Measurements from ENCODE around the gene RECQL5. TPM values are rescaled to one million over a fixed set of nuclear protein-coding genes. Genes with fewer than 3 reads are reported as not detected.

The RECQL5 gene
- total and polyA plus RNA-seq, 2 donors (not counting 1 experiment from before 2014, with no cell fraction given), result 58.5 to 70.5 TPM

DNA sequence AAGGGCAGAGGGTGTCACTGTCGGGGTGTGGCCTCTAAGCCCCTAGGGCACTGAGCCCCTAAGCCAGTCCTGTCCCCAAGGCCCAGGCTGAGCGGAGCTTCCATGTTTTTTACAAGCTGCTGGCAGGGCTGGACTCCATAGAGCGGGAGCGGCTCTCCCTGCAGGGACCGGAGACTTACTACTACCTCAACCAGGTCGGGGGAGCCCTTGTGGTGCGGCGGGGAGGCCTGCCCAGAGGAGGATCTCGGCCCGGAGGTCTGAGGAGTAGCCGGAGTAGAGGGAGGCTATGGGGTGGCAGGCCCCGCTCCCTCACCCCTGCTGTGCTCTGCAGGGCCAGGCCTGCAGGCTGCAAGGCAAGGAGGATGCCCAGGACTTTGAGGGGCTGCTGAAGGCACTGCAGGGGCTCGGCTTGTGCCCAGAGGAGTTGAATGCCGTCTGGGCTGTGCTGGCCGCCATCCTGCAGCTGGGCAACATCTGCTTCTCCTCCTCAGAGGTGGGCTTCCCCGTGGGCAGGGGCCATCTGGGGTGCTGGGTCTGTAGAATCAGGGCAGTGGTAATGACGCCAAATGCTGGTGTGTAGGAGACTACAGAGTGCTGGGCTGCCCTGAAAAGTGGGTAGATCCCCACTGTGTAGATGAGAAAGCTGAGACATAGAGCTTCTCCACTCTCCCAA lies 74.5 kb downstream of the RECQL5 start:
- Mint-ChIP-seq H3K4me3 (no peak overlapping the region), H3K4me1 (peaks cover 15% of the 10 kb centered on the region), H3K9me3 (ENCODE audit: insufficient read depth) (no peaks in the 10 kb centered on the region), H3K27me3 (no peaks in the 10 kb centered on the region), H3K27ac (no peak overlapping the region)
- Histone ChIP-seq H4K20me1 (ENCODE audit: control insufficient read depth, insufficient read depth, low read length, poor library complexity, severe bottlenecking) (peaks cover 24% of the 10 kb centered on the region), H3K4me1 (ENCODE audit: control insufficient read depth in 2 of 2, insufficient read depth in 2 of 2, low read length in 2 of 2) (peaks cover 2 to 17% of the 10 kb centered on the region in 2 donors), H3K4me2 (replicated peaks; ENCODE audit: low read depth, low read length, poor library complexity, severe bottlenecking) (no peak overlapping the region), H3K9ac (ENCODE audit: low read length) (no peak overlapping the region), H3K27me3 (replicated peaks in 1 of 4; ENCODE audit: control extremely low read depth in 1 of 4, control insufficient read depth in 3 of 4, insufficient read depth in 4 of 4, low read length in 3 of 4) (no peaks in the 10 kb centered on the region), H2AFZ (ENCODE audit: insufficient read depth, low read depth, low read length, poor library complexity, severe bottlenecking) (no peak overlapping the region), H3K36me3 (replicated peaks in 1 of 2; ENCODE audit: control extremely low read depth in 1 of 2, control insufficient read depth in 1 of 2, extremely low read depth in 1 of 2, insufficient read depth in 2 of 2, low read length in 1 of 2) (peaks cover 0 to 14% of the 10 kb centered on the region in 2 experiments), H3K27ac (ENCODE audit: low read length in 2 of 2) (no peak overlapping the region), H3K79me2 (ENCODE audit: control insufficient read depth, insufficient read depth, low read length) (no peaks in the 10 kb centered on the region), H3K4me3 (ENCODE audit: control extremely low read depth in 1 of 5, extremely low read depth in 1 of 5, insufficient read depth in 1 of 5, low read depth in 2 of 5, low read length in 4 of 5) (no peak overlapping the region), H3K9me3 (ENCODE audit: control extremely low read depth in 1 of 3, control insufficient read depth in 2 of 3, insufficient read depth in 1 of 3, low read length in 2 of 3) (no peaks in the 10 kb centered on the region)
- intact Hi-C loops (cut with micrococcal nuclease), result no loop called here
- no peak for TF ChIP-seq EZH2 (IDR thresholded peaks at IDR 0.05; ENCODE audit: borderline replicate concordance, insufficient read depth, low read depth, low read length, poor library complexity, severe bottlenecking)
- TF ChIP-seq, protein P1, sequence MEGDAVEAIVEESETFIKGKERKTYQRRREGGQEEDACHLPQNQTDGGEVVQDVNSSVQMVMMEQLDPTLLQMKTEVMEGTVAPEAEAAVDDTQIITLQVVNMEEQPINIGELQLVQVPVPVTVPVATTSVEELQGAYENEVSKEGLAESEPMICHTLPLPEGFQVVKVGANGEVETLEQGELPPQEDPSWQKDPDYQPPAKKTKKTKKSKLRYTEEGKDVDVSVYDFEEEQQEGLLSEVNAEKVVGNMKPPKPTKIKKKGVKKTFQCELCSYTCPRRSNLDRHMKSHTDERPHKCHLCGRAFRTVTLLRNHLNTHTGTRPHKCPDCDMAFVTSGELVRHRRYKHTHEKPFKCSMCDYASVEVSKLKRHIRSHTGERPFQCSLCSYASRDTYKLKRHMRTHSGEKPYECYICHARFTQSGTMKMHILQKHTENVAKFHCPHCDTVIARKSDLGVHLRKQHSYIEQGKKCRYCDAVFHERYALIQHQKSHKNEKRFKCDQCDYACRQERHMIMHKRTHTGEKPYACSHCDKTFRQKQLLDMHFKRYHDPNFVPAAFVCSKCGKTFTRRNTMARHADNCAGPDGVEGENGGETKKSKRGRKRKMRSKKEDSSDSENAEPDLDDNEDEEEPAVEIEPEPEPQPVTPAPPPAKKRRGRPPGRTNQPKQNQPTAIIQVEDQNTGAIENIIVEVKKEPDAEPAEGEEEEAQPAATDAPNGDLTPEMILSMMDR (IDR thresholded peaks at IDR 0.05), result no peak
- no peak for ATAC-seq (ENCODE audit: low read depth)
- no peak for DNase-seq
- WGBS (ENCODE audit: insufficient coverage), result 94% methylated on average over 11 of the region's 17 CpGs
- CTCF ChIA-PET, result interaction anchor here (1.6 kb wide), 1 partner anchor 165 kb away, joined by 4 read pairs; no protein-coding TSS in a partner anchor
- POLR2A ChIA-PET, result no interaction called here

GRCh38 chr17:75591722-75592302 lies 75.1 kb downstream of the RECQL5 start:
- H3K27me3 Mint-ChIP-seq, result no peaks in the 10 kb centered on the region
- ChIA-PET POLR2A (no interaction called here), CTCF (interaction anchor here (1.0 to 2.5 kb wide), 4 partner anchors 9 to 164 kb away, joined by 3 to 13 read pairs (median 4); partner anchors contain the start of gene TSEN54)
- H3K9me3 ChIP-seq (ENCODE audit: control extremely low read depth in 1 of 3, control insufficient read depth in 2 of 3, insufficient read depth in 1 of 3, low read length in 2 of 3), result no peaks in the 10 kb centered on the region
- no peak overlapping the region for H2AFZ ChIP-seq (ENCODE audit: insufficient read depth, low read depth, low read length, poor library complexity, severe bottlenecking)
- H3K27ac ChIP-seq (ENCODE audit: low read length in 2 of 2), result no peak overlapping the region
- no peak overlapping the region for H3K4me3 ChIP-seq (ENCODE audit: control extremely low read depth in 1 of 5, extremely low read depth in 1 of 5, insufficient read depth in 1 of 5, low read depth in 2 of 5, low read length in 4 of 5)
- no peak for ATAC-seq (ENCODE audit: low read depth)
- no peaks in the 10 kb centered on the region for H3K9me3 Mint-ChIP-seq (ENCODE audit: insufficient read depth)
- peaks cover 24% of the 10 kb centered on the region for H4K20me1 ChIP-seq (ENCODE audit: control insufficient read depth, insufficient read depth, low read length, poor library complexity, severe bottlenecking)
- H3K4me1 Mint-ChIP-seq, result peaks cover 17% of the 10 kb centered on the region
- WGBS (ENCODE audit: insufficient coverage), result 78% methylated on average over 4 of the region's 7 CpGs
- no peaks in the 10 kb centered on the region for H3K79me2 ChIP-seq (ENCODE audit: control insufficient read depth, insufficient read depth, low read length)
- H3K27ac Mint-ChIP-seq, result no peak overlapping the region
- no peaks in the 10 kb centered on the region for H3K27me3 ChIP-seq (replicated peaks in 1 of 4; ENCODE audit: control extremely low read depth in 1 of 4, control insufficient read depth in 3 of 4, insufficient read depth in 4 of 4, low read length in 3 of 4)
- DNase-seq, result no peak
- peaks cover 4 to 20% of the 10 kb centered on the region in 2 donors for H3K4me1 ChIP-seq (ENCODE audit: control insufficient read depth in 2 of 2, insufficient read depth in 2 of 2, low read length in 2 of 2)
- H3K36me3 ChIP-seq (replicated peaks in 1 of 2; ENCODE audit: control extremely low read depth in 1 of 2, control insufficient read depth in 1 of 2, extremely low read depth in 1 of 2, insufficient read depth in 2 of 2, low read length in 1 of 2), result peaks cover 0 to 14% of the 10 kb centered on the region in 2 experiments
- no peak overlapping the region for H3K9ac ChIP-seq (ENCODE audit: low read length)
- no peak overlapping the region for H3K4me3 Mint-ChIP-seq
- TF ChIP-seq, protein P1 (IDR thresholded peaks at IDR 0.05), result no peak
- no peak for TF ChIP-seq EZH2 (IDR thresholded peaks at IDR 0.05; ENCODE audit: borderline replicate concordance, insufficient read depth, low read depth, low read length, poor library complexity, severe bottlenecking)
- no peak overlapping the region for H3K4me2 ChIP-seq (replicated peaks; ENCODE audit: low read depth, low read length, poor library complexity, severe bottlenecking)
- intact Hi-C loops (cut with micrococcal nuclease), result no loop called here
